ENCODE measurements around the gene RARA. TPM values are rescaled to one million over a fixed set of nuclear protein-coding genes. Genes with fewer than 3 reads are reported as not detected.
A peak's percentile ranks its signal among the peaks of the same experiment; 100 is the strongest.

Gene RARA
- total and polyA plus RNA-seq, 5 donors from 2014 or later: 7.3 to 126 (median 12.8) TPM

- H3K4me3 Mint-ChIP-seq: peak within 1 kb of the TSS; percentile 93 to 98 (median 98)
Measured at GRCh38 chr17:40287494-40288369, 21.2 kb upstream of the RARA start, which contains the start of gene CDC6. Gene CDC6 (plus strand): TSS chr17:40287879. CDS start chr17:40289421, 1,542 bp downstream.

GRCh38 chr17:40290629-40291280, 18.2 kb upstream of the RARA start:
- H3K27ac ChIP-seq (ENCODE audit: insufficient read depth, low read length, poor library complexity, severe bottlenecking): no peak overlapping the region

More at GRCh38 chr17:40287494-40288369, 21.2 kb upstream of the RARA start, which contains the start of gene CDC6:
- Mint-ChIP-seq H3K36me3 (no peaks in the 10 kb centered on the region), H3K4me1 (peaks cover 10 to 36% (median 25%) of the 10 kb centered on the region in 4 donors), H3K27me3 (no peaks in the 10 kb centered on the region), H3K27ac (peak within 1 kb of the TSS; percentile 88 to 97 (median 96)), H3K9me3 (no peaks in the 10 kb centered on the region)
- Histone ChIP-seq H3K9me3 (ENCODE audit: control insufficient read depth in 2 of 2, low read length in 2 of 2) (no peaks in the 10 kb centered on the region), H3K4me3 (ENCODE audit: low read depth, low read length) (peak within 1 kb of the TSS; percentile 89), H3K36me3 (ENCODE audit: control insufficient read depth, insufficient read depth, low read length) (no peaks in the 10 kb centered on the region), H3K4me1 (ENCODE audit: control insufficient read depth, insufficient read depth, low read length, poor library complexity, severe bottlenecking) (peaks cover 16% of the 10 kb centered on the region), H3K27me3 (ENCODE audit: control insufficient read depth, insufficient read depth, low read length) (no peaks in the 10 kb centered on the region), H3K27ac (ENCODE audit: insufficient read depth, low read length, poor library complexity, severe bottlenecking) (peak within 1 kb of the TSS; percentile 60)
- peak; percentile 92 to 94 for ATAC-seq (ENCODE audit: low read depth in 2 of 2)
- DNase-seq: peak; percentile 98 to 99 (median 99)

GRCh38 chr17:40291281-40291664, 17.7 kb upstream of the RARA start:
- Mint-ChIP-seq H3K27ac (peak overlapping the region in 1 of 3 donors; percentile 57), H3K27me3 (no peaks in the 10 kb centered on the region), H3K9me3 (no peaks in the 10 kb centered on the region), H3K4me1 (peaks cover 10 to 25% (median 17%) of the 10 kb centered on the region in 4 donors), H3K36me3 (peaks cover 3% of the 10 kb centered on the region), H3K4me3 (peak overlapping the region in 2 of 4 donors; percentile 10 to 35)
- Histone ChIP-seq H3K36me3 (ENCODE audit: control insufficient read depth, insufficient read depth, low read length) (no peaks in the 10 kb centered on the region), H3K4me1 (ENCODE audit: control insufficient read depth, insufficient read depth, low read length, poor library complexity, severe bottlenecking) (peaks cover 8% of the 10 kb centered on the region), H3K27me3 (ENCODE audit: control insufficient read depth, insufficient read depth, low read length) (no peaks in the 10 kb centered on the region), H3K27ac (ENCODE audit: insufficient read depth, low read length, poor library complexity, severe bottlenecking) (no peak overlapping the region), H3K4me3 (ENCODE audit: low read depth, low read length) (no peak overlapping the region), H3K9me3 (ENCODE audit: control insufficient read depth in 2 of 2, low read length in 2 of 2) (no peaks in the 10 kb centered on the region)
- ATAC-seq (ENCODE audit: low read depth in 2 of 2) (no peak), DNase-seq (peak in 1 of 3 donors; percentile 20)

More at GRCh38 chr17:40290629-40291280, 18.2 kb upstream of the RARA start:
- Mint-ChIP-seq H3K9me3 (no peaks in the 10 kb centered on the region), H3K36me3 (peaks cover 2% of the 10 kb centered on the region), H3K4me3 (peak overlapping the region in 2 of 4 donors; percentile 10 to 35), H3K27me3 (no peaks in the 10 kb centered on the region), H3K4me1 (peaks cover 10 to 25% (median 17%) of the 10 kb centered on the region in 4 donors), H3K27ac (peak overlapping the region in 1 of 3 donors; percentile 57)
- H3K4me3 ChIP-seq (ENCODE audit: low read depth, low read length): no peak overlapping the region
- H3K27me3 ChIP-seq (ENCODE audit: control insufficient read depth, insufficient read depth, low read length): no peaks in the 10 kb centered on the region
- peak; percentile 18 to 82 (median 52) for DNase-seq
- peaks cover 8% of the 10 kb centered on the region for H3K4me1 ChIP-seq (ENCODE audit: control insufficient read depth, insufficient read depth, low read length, poor library complexity, severe bottlenecking)
- no peaks in the 10 kb centered on the region for H3K9me3 ChIP-seq (ENCODE audit: control insufficient read depth in 2 of 2, low read length in 2 of 2)
- ATAC-seq (ENCODE audit: low read depth in 2 of 2): no peak
- H3K36me3 ChIP-seq (ENCODE audit: control insufficient read depth, insufficient read depth, low read length): no peaks in the 10 kb centered on the region

- H3K4me3 ChIP-seq (ENCODE audit: low read depth, low read length): no peak overlapping the region
- no peaks in the 10 kb centered on the region for H3K27me3 Mint-ChIP-seq
- no peaks in the 10 kb centered on the region for H3K27me3 ChIP-seq (ENCODE audit: control insufficient read depth, insufficient read depth, low read length)
- no peak overlapping the region for H3K27ac Mint-ChIP-seq
- H3K4me1 ChIP-seq (ENCODE audit: control insufficient read depth, insufficient read depth, low read length, poor library complexity, severe bottlenecking): peaks cover under 1% of the 10 kb centered on the region
- peaks cover 5 to 12% (median 7%) of the 10 kb centered on the region in 4 donors for H3K4me1 Mint-ChIP-seq
- DNase-seq (no peak), ATAC-seq (ENCODE audit: low read depth in 2 of 2) (no peak)
- no peak overlapping the region for H3K27ac ChIP-seq (ENCODE audit: insufficient read depth, low read length, poor library complexity, severe bottlenecking)
- H3K4me3 Mint-ChIP-seq: no peak overlapping the region
- H3K36me3 Mint-ChIP-seq: peaks cover 3% of the 10 kb centered on the region
- H3K9me3 Mint-ChIP-seq: no peaks in the 10 kb centered on the region
- no peaks in the 10 kb centered on the region for H3K9me3 ChIP-seq (ENCODE audit: control insufficient read depth in 2 of 2, low read length in 2 of 2)
- no peaks in the 10 kb centered on the region for H3K36me3 ChIP-seq (ENCODE audit: control insufficient read depth, insufficient read depth, low read length)
Measured at GRCh38 chr17:40293363-40293762, 15.6 kb upstream of the RARA start.

- no peaks in the 10 kb centered on the region for H3K9me3 Mint-ChIP-seq
- no peak overlapping the region for H3K4me3 ChIP-seq (ENCODE audit: low read depth, low read length)
- H3K27me3 ChIP-seq (ENCODE audit: control insufficient read depth, insufficient read depth, low read length): no peaks in the 10 kb centered on the region
- H3K36me3 Mint-ChIP-seq: peaks cover 3% of the 10 kb centered on the region
- H3K4me3 Mint-ChIP-seq: no peak overlapping the region
- H3K4me1 Mint-ChIP-seq: peaks cover 2 to 3% (median 3%) of the 10 kb centered on the region in 4 donors
- no peak overlapping the region for H3K27ac Mint-ChIP-seq
- no peak overlapping the region for H3K27ac ChIP-seq (ENCODE audit: insufficient read depth, low read length, poor library complexity, severe bottlenecking)
- H3K9me3 ChIP-seq (ENCODE audit: control insufficient read depth in 2 of 2, low read length in 2 of 2): no peaks in the 10 kb centered on the region
- no peaks in the 10 kb centered on the region for H3K27me3 Mint-ChIP-seq
- ATAC-seq (ENCODE audit: low read depth in 2 of 2) (no peak), DNase-seq (no peak)
- H3K36me3 ChIP-seq (ENCODE audit: control insufficient read depth, insufficient read depth, low read length): no peaks in the 10 kb centered on the region
- no peaks in the 10 kb centered on the region for H3K4me1 ChIP-seq (ENCODE audit: control insufficient read depth, insufficient read depth, low read length, poor library complexity, severe bottlenecking)
Measured at GRCh38 chr17:40295488-40296436, 13.2 kb upstream of the RARA start.

- H3K4me3 ChIP-seq (ENCODE audit: low read depth, low read length): no peak overlapping the region
- no peaks in the 10 kb centered on the region for H3K36me3 ChIP-seq (ENCODE audit: control insufficient read depth, insufficient read depth, low read length)
- no peak overlapping the region for H3K27ac ChIP-seq (ENCODE audit: insufficient read depth, low read length, poor library complexity, severe bottlenecking)
- no peaks in the 10 kb centered on the region for H3K4me1 ChIP-seq (ENCODE audit: control insufficient read depth, insufficient read depth, low read length, poor library complexity, severe bottlenecking)
- H3K9me3 ChIP-seq (ENCODE audit: control insufficient read depth in 2 of 2, low read length in 2 of 2): no peaks in the 10 kb centered on the region
- Mint-ChIP-seq H3K36me3 (peaks cover 3% of the 10 kb centered on the region), H3K9me3 (no peaks in the 10 kb centered on the region), H3K27ac (no peak overlapping the region), H3K4me3 (no peak overlapping the region), H3K27me3 (no peaks in the 10 kb centered on the region), H3K4me1 (no peaks in the 10 kb centered on the region)
- DNase-seq (no peak), ATAC-seq (ENCODE audit: low read depth in 2 of 2) (no peak)
- no peaks in the 10 kb centered on the region for H3K27me3 ChIP-seq (ENCODE audit: control insufficient read depth, insufficient read depth, low read length)
Measured at GRCh38 chr17:40297511-40297910, 11.5 kb upstream of the RARA start.

- no peak for ATAC-seq (ENCODE audit: low read depth in 2 of 2)
- no peaks in the 10 kb centered on the region for H3K27me3 Mint-ChIP-seq
- H3K4me1 Mint-ChIP-seq: peaks cover 3 to 9% (median 5%) of the 10 kb centered on the region in 4 donors
- H3K27ac ChIP-seq (ENCODE audit: insufficient read depth, low read length, poor library complexity, severe bottlenecking): no peak overlapping the region
- no peak overlapping the region for H3K4me3 Mint-ChIP-seq
- H3K27ac Mint-ChIP-seq: no peak overlapping the region
- H3K9me3 Mint-ChIP-seq: no peaks in the 10 kb centered on the region
- no peaks in the 10 kb centered on the region for H3K27me3 ChIP-seq (ENCODE audit: control insufficient read depth, insufficient read depth, low read length)
- no peaks in the 10 kb centered on the region for H3K9me3 ChIP-seq (ENCODE audit: control insufficient read depth in 2 of 2, low read length in 2 of 2)
- H3K36me3 Mint-ChIP-seq: peaks cover 3% of the 10 kb centered on the region
- DNase-seq: no peak
- no peaks in the 10 kb centered on the region for H3K36me3 ChIP-seq (ENCODE audit: control insufficient read depth, insufficient read depth, low read length)
- H3K4me1 ChIP-seq (ENCODE audit: control insufficient read depth, insufficient read depth, low read length, poor library complexity, severe bottlenecking): peaks cover 3% of the 10 kb centered on the region
- H3K4me3 ChIP-seq (ENCODE audit: low read depth, low read length): no peak overlapping the region
Measured at GRCh38 chr17:40298726-40299125, 10.3 kb upstream of the RARA start.
